Progenitor cell of endocrine pancreas (in vitro differentiated cells): ENCODE results near the gene TMEM51. TPM values are rescaled to one million over a fixed set of nuclear protein-coding genes. Genes with fewer than 3 reads are reported as not detected.

Source experiments
- DNase-seq: peaks from one replicate; pipeline ENCODE4 v3.0.0; 2021; ENCODE audit warnings: low spot score; ENCODE audit not compliant: unreplicated experiment
- H3K27ac Mint-ChIP-seq: 2 replicates; pipeline ENCODE4 v1.8.0; 2021; ENCODE audit warnings: mild to moderate bottlenecking, moderate library complexity, mixed read lengths
- H3K27me3 Mint-ChIP-seq: 2 replicates; pipeline ENCODE4 v1.8.0; 2021; ENCODE audit warnings: mixed read lengths
- H3K36me3 Mint-ChIP-seq: 2 replicates; pipeline ENCODE4 v1.8.0; 2022; ENCODE audit warnings: mixed read lengths; ENCODE audit not compliant: insufficient read depth
- H3K4me1 Mint-ChIP-seq: 2 replicates; pipeline ENCODE4 v1.8.0; 2021; ENCODE audit warnings: low read depth, mixed read lengths
- H3K4me3 Mint-ChIP-seq: 2 replicates; pipeline ENCODE4 v1.8.0; 2021; ENCODE audit warnings: low read depth, mild to moderate bottlenecking, moderate library complexity, mixed read lengths
- H3K9me3 Mint-ChIP-seq: 2 replicates; pipeline ENCODE4 v1.8.0; 2021; ENCODE audit warnings: low read depth, mixed read lengths
- total RNA-seq: library from RNA; stranded (reverse); gene quantifications from 2 replicates; pipeline ENCODE4 v1.2.1, GENCODE V29; 2021
- TF ChIP-seq, protein P1 (sequence below): fragments of 200-600 bp; sonication (generic); IDR thresholded peaks from one replicate; pipeline ENCODE4 v1.5.0; 2021; ENCODE audit warnings: antibody characterized with exemption, mild to moderate bottlenecking; ENCODE audit not compliant: unreplicated experiment

TMEM51 gene
- total RNA-seq, 1 donor from 2014 or later: 14.8 TPM

DNA sequence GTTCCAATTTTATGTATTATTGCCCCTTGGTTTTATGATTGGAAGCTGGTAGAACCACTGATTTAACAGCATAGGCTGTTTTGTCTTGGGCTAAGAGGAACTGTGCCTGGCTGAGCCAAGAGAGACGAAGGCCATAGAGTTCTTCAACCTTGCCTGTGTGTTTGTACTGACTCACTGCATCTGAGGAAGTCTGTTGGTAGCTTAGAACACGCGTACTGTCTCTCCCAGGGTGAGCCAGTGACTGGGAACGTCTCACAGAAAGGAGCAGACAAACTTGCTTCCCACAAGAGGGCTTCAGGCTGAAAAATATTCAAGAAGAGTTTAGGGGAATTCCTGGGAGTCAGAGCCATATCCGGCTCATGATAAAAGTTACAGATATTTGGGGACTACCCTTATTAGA, 14.9 kb downstream of the TMEM51 start:
- Mint-ChIP-seq H3K36me3 (peaks cover 4% of the 10 kb centered on the region), H3K27ac (no peak overlapping the region), H3K9me3 (no peaks in the 10 kb centered on the region), H3K4me1 (peaks cover 5% of the 10 kb centered on the region), H3K4me3 (no peak overlapping the region), H3K27me3 (no peaks in the 10 kb centered on the region)
- no peak for DNase-seq
- TF ChIP-seq, protein P1, sequence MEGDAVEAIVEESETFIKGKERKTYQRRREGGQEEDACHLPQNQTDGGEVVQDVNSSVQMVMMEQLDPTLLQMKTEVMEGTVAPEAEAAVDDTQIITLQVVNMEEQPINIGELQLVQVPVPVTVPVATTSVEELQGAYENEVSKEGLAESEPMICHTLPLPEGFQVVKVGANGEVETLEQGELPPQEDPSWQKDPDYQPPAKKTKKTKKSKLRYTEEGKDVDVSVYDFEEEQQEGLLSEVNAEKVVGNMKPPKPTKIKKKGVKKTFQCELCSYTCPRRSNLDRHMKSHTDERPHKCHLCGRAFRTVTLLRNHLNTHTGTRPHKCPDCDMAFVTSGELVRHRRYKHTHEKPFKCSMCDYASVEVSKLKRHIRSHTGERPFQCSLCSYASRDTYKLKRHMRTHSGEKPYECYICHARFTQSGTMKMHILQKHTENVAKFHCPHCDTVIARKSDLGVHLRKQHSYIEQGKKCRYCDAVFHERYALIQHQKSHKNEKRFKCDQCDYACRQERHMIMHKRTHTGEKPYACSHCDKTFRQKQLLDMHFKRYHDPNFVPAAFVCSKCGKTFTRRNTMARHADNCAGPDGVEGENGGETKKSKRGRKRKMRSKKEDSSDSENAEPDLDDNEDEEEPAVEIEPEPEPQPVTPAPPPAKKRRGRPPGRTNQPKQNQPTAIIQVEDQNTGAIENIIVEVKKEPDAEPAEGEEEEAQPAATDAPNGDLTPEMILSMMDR: no peak

DNA sequence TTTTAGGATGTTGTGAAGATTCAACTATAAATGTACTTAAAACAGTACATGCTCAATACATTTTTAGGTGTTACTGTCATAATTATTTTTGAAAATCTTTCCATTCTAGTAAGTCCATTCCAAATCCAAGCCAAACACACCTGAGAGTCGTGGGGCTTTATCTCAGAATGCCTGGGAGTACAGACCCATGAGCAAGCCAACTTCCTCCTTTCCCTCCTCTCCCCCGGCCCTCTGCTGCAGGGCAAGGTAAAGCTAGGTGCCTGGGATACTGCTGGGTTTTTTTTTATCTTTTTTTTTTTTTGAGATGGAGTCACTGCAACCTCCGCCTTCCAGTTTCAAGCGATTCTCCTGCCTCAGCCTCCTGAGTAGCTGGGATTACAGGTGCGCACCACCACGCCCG, 16.5 kb downstream of the TMEM51 start:
- Mint-ChIP-seq H3K36me3 (no peaks in the 10 kb centered on the region), H3K9me3 (no peaks in the 10 kb centered on the region), H3K27ac (no peak overlapping the region), H3K4me3 (no peak overlapping the region), H3K27me3 (no peaks in the 10 kb centered on the region), H3K4me1 (peaks cover 9% of the 10 kb centered on the region)
- TF ChIP-seq, protein P1: no peak
- DNase-seq: no peak

DNA sequence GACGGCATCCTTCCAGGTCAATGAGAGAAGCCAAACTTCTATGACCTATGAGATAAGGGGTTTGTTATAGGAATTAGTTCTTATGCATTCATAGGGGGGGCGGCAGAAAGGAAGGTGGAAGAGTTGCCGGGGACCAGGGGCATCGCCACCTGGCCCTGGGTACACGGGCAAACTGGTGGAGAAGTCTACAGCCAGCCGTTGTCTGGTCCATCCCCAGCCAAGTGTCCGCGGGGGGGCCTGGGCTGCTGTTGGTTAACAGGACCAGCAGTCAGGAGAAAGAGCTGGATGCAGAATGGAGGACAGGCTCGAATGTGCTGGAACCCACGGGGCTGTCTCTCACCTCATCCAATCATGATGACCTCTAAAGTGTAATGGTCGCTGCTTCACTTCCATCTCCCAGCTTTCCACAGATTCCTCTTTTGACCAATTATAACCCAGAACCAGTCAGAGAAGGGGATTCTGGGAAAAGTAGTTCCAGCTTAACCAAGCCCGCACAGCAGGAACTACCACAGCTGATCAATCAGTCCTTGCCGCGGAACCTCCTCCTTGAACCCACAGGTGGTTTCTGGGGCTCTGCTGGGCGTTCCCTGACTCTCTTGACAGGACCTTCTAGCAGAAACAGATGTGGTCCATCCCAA, 17.8 kb downstream of the TMEM51 start:
- H3K36me3 Mint-ChIP-seq: no peaks in the 10 kb centered on the region
- H3K27me3 Mint-ChIP-seq: no peaks in the 10 kb centered on the region
- no peak overlapping the region for H3K4me3 Mint-ChIP-seq
- no peak for DNase-seq
- TF ChIP-seq, protein P1: no peak
- no peak overlapping the region for H3K27ac Mint-ChIP-seq
- no peaks in the 10 kb centered on the region for H3K9me3 Mint-ChIP-seq
- H3K4me1 Mint-ChIP-seq: peaks cover 9% of the 10 kb centered on the region

DNA sequence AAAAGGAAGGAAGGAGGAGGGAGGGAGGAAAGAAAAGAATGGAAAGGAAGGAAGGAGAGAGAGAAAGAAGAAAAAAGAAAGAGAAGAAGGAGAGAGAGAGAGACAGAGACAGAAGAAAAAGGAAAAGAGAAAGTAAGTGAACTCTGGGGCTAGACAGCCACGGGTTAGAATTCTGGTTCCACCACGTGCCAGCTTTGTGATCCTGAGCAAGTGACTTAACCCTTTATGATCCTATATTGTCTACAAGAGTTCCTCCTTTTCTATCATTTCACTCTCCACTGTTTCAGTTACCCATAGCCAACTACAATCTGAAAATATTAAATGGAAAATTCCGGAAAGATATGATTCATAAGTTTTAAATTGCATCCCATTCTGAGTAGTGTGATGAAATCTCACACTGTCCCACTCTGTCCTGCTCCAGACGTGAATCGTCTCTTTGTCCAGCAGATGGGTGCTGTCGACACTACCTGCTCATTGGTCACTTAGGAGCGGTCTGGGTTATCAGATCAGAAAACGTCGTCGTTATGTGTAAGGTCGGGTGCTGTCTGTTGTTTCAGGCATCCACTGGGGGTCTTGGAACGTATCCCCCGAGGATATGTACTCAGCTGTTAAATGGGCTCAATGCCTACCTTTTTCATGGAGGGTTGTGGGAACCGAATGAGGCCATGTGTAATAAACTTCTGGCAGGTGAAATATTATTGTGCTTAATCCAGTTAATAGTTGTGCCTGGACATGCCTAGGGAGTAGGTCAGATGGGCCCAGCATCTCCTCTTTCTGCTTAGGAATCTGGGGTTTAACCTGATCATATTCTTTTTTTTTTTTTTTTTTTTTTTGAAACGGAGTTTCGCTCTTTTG, 19.1 kb downstream of the TMEM51 start:
- H3K4me3 Mint-ChIP-seq: no peak overlapping the region
- no peak overlapping the region for H3K27ac Mint-ChIP-seq
- no peaks in the 10 kb centered on the region for H3K36me3 Mint-ChIP-seq
- H3K4me1 Mint-ChIP-seq: peaks cover 13% of the 10 kb centered on the region
- H3K27me3 Mint-ChIP-seq: no peaks in the 10 kb centered on the region
- no peak for DNase-seq
- TF ChIP-seq, protein P1: no peak
- H3K9me3 Mint-ChIP-seq: no peaks in the 10 kb centered on the region

DNA sequence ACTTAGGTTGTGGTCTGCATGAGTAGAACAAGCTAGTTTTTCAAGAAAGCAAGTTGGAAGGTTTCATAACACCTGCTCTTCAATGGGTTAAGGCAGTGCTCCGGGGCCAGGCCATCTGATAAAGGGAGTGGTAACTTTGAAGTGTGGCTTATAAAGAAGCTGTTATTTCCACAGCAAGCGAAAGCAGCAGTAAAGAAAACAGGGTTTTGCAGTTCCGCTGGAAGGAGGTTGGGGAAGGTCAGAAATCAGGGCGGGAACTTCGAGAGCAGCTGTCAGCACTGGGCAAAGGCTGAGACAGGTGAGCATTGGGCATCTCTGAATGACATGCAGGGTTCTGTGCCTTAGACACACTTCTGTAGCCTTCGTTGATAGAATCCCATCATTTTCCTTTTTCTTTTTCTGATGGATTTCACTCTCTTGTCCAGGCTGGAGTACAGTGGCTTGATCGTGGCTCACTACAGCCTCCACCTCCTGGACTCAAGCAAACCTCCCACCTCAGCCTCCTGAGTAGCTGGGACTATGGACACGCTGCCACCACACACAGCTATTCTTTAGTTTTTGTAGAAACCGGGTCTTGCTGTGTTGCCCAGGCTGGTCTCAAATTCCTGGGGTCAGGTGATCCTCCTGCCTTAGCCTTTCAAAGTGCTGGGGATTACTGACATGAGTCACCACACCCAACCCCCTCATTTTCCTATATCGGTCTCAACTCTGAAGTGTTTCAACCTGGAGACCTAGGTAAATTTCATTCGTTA, 20.5 kb downstream of the TMEM51 start:
- Mint-ChIP-seq H3K4me3 (no peak overlapping the region), H3K27me3 (no peaks in the 10 kb centered on the region), H3K4me1 (peaks cover 15% of the 10 kb centered on the region), H3K27ac (no peak overlapping the region), H3K36me3 (no peaks in the 10 kb centered on the region), H3K9me3 (no peaks in the 10 kb centered on the region)
- TF ChIP-seq, protein P1: no peak
- DNase-seq: no peak
